Measurements from ENCODE around the gene PCDH9. TPM values are rescaled to one million over a fixed set of nuclear protein-coding genes. Genes with fewer than 3 reads are reported as not detected.

PCDH9 gene
- total RNA-seq, 2 donors from 2014 or later: 0.95 to 1.8 TPM

DNA sequence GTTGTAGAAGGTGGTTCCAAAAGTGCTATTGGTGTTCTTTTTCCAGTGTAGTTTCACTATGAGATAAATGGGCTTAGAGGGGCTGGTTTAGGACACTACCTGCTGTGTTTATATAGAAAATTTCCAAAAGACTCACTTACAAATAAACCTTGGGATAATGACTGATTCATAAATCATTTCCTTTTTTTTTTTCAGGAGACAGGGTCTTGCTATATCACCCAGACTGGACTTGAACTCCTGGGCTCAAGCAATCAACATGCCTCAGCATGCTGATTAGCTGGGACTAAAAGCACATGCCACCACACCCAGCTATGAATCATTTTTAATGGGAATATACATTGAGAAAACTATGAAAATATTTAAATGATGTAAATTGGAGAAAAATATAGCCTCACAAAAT is 376.6 kb downstream of the PCDH9 start:
- peaks cover 5% of the 10 kb centered on the region for H3K4me1 Mint-ChIP-seq

GRCh38 chr13:66849706-66850105 is 380.4 kb downstream of the PCDH9 start:
- WGBS, 2 experiments (ENCODE audit: insufficient coverage in 1 of 2, insufficient read length in 1 of 2): 76 to 85% methylated on average over 3 of the region's 4 CpGs
- no peaks in the 10 kb centered on the region for H3K4me1 ChIP-seq (ENCODE audit: control insufficient read depth, insufficient read depth, low read length)
- no peaks in the 10 kb centered on the region for H3K36me3 ChIP-seq (ENCODE audit: control insufficient read depth, insufficient read depth, low read length)
- DNase-seq: peak; percentile 41
- no peaks in the 10 kb centered on the region for H3K27me3 ChIP-seq (ENCODE audit: control insufficient read depth, insufficient read depth, low read length, poor library complexity, severe bottlenecking)
- H3K27ac ChIP-seq (ENCODE audit: low read depth, low read length): no peak overlapping the region
- H3K9ac ChIP-seq (ENCODE audit: extremely low read depth, low read length, poor library complexity, severe bottlenecking): no peak overlapping the region
- Mint-ChIP-seq H3K9me3 (no peaks in the 10 kb centered on the region), H3K36me3 (ENCODE audit: low read depth) (no peaks in the 10 kb centered on the region), H3K27me3 (ENCODE audit: insufficient read depth) (no peaks in the 10 kb centered on the region), H3K4me1 (no peaks in the 10 kb centered on the region), H3K4me3 (no peak overlapping the region), H3K27ac (no peak overlapping the region)
- TF ChIP-seq, protein P1, sequence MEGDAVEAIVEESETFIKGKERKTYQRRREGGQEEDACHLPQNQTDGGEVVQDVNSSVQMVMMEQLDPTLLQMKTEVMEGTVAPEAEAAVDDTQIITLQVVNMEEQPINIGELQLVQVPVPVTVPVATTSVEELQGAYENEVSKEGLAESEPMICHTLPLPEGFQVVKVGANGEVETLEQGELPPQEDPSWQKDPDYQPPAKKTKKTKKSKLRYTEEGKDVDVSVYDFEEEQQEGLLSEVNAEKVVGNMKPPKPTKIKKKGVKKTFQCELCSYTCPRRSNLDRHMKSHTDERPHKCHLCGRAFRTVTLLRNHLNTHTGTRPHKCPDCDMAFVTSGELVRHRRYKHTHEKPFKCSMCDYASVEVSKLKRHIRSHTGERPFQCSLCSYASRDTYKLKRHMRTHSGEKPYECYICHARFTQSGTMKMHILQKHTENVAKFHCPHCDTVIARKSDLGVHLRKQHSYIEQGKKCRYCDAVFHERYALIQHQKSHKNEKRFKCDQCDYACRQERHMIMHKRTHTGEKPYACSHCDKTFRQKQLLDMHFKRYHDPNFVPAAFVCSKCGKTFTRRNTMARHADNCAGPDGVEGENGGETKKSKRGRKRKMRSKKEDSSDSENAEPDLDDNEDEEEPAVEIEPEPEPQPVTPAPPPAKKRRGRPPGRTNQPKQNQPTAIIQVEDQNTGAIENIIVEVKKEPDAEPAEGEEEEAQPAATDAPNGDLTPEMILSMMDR (conservative IDR thresholded peaks at IDR 0.05): no peak
- no peak overlapping the region for H3K4me3 ChIP-seq (ENCODE audit: low read length)
- no peaks in the 10 kb centered on the region for H3K9me3 ChIP-seq (ENCODE audit: control insufficient read depth, low read length)

More for the DNA sequence above, 376.6 kb downstream of the PCDH9 start:
- H3K27me3 Mint-ChIP-seq (ENCODE audit: insufficient read depth): no peaks in the 10 kb centered on the region
- TF ChIP-seq, protein P1 (conservative IDR thresholded peaks at IDR 0.05): no peak
- H3K4me3 ChIP-seq (ENCODE audit: low read length): no peak overlapping the region
- H3K27me3 ChIP-seq (ENCODE audit: control insufficient read depth, insufficient read depth, low read length, poor library complexity, severe bottlenecking): no peaks in the 10 kb centered on the region
- no peaks in the 10 kb centered on the region for H3K9me3 Mint-ChIP-seq
- H3K4me1 ChIP-seq (ENCODE audit: control insufficient read depth, insufficient read depth, low read length): no peaks in the 10 kb centered on the region
- H3K4me3 Mint-ChIP-seq: no peak overlapping the region
- no peak for DNase-seq
- no peaks in the 10 kb centered on the region for H3K36me3 ChIP-seq (ENCODE audit: control insufficient read depth, insufficient read depth, low read length)
- H3K9ac ChIP-seq (ENCODE audit: extremely low read depth, low read length, poor library complexity, severe bottlenecking): no peak overlapping the region
- H3K27ac ChIP-seq (ENCODE audit: low read depth, low read length): no peak overlapping the region
- no peaks in the 10 kb centered on the region for H3K9me3 ChIP-seq (ENCODE audit: control insufficient read depth, low read length)
- no peaks in the 10 kb centered on the region for H3K36me3 Mint-ChIP-seq (ENCODE audit: low read depth)
- no peak overlapping the region for H3K27ac Mint-ChIP-seq

DNA sequence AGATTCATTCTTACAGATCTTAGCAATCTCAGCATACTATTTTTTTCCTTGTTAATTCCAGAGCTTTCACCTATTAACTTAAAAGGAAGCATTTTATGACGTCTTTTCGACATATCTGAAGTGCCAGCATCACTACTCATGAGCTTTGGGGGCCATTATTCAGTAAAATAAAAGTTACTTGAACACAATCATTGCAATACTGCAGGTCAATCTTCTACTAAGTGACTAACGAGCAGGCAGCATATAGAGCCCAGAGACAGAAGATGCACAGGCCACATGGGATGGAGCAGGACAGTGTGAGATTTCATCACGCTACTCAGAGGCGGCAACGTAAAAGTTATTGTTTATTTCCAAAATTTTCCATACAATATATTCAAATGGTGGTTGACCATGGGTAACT is 382.6 kb downstream of the PCDH9 start:
- Histone ChIP-seq H3K27me3 (ENCODE audit: control insufficient read depth, insufficient read depth, low read length, poor library complexity, severe bottlenecking) (no peaks in the 10 kb centered on the region), H3K4me1 (ENCODE audit: control insufficient read depth, insufficient read depth, low read length) (no peaks in the 10 kb centered on the region), H3K9me3 (ENCODE audit: control insufficient read depth, low read length) (no peaks in the 10 kb centered on the region), H3K4me3 (ENCODE audit: low read length) (no peak overlapping the region), H3K9ac (ENCODE audit: extremely low read depth, low read length, poor library complexity, severe bottlenecking) (no peak overlapping the region), H3K36me3 (ENCODE audit: control insufficient read depth, insufficient read depth, low read length) (no peaks in the 10 kb centered on the region), H3K27ac (ENCODE audit: low read depth, low read length) (no peak overlapping the region)
- Mint-ChIP-seq H3K9me3 (no peaks in the 10 kb centered on the region), H3K36me3 (ENCODE audit: low read depth) (no peaks in the 10 kb centered on the region), H3K27ac (no peak overlapping the region), H3K4me1 (no peaks in the 10 kb centered on the region), H3K27me3 (ENCODE audit: insufficient read depth) (no peaks in the 10 kb centered on the region), H3K4me3 (no peak overlapping the region)
- TF ChIP-seq, protein P1 (conservative IDR thresholded peaks at IDR 0.05): no peak
- no peak for DNase-seq
- 88 to 92% methylated on average over 5 to 6 of the region's 6 CpGs for WGBS, 2 experiments (ENCODE audit: insufficient coverage in 1 of 2, insufficient read length in 1 of 2)
